Coronary artery (tissue), 2 donors: ENCODE measurements around the gene UGT1A10.

ENCODE experiments used
- DNase-seq: peaks from one replicate; pipeline ENCODE4 v3.0.0-alpha.2; 2017; ENCODE audit warnings: low spot score
- H3K27ac ChIP-seq, 2 donors: fragments of 200-600 bp; sonication (generic); one replicate each; pipeline ENCODE4 v1.5.1; 2016 to 2019
- H3K4me3 ChIP-seq: fragments of 200-600 bp; sonication (generic); 2 replicates; pipeline ENCODE4 v1.5.1; 2016; ENCODE audit warnings: mild to moderate bottlenecking, moderate library complexity
- TF ChIP-seq, protein P1 (sequence below): fragments of 200-600 bp; sonication (generic); IDR thresholded peaks from one replicate; pipeline ENCODE4 v1.5.1; 2019; ENCODE audit warnings: antibody characterized with exemption

UGT1A10 gene

DNA sequence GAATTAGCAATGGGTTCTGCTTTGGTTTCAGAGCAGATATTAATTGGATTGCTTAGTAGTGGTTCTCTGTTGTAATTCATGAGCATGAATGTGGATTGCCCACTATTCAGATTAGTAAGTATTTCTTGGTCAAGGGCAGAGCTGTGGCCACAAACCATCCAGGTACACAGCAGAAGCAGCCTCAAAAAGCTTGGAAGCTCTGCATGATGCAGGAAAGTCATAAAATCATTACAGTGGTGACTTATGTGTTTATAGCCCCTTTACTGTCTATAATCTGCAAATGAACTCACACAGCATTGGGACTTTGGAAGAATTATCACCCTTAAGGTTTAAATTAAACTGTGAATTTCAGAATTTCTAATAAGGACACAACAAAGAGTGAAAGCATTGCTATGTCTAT is 121.9 kb downstream of the UGT1A10 start:
- Histone ChIP-seq H3K4me3 (no peak overlapping the region), H3K27ac (no peak overlapping the region)
- TF ChIP-seq, protein P1, sequence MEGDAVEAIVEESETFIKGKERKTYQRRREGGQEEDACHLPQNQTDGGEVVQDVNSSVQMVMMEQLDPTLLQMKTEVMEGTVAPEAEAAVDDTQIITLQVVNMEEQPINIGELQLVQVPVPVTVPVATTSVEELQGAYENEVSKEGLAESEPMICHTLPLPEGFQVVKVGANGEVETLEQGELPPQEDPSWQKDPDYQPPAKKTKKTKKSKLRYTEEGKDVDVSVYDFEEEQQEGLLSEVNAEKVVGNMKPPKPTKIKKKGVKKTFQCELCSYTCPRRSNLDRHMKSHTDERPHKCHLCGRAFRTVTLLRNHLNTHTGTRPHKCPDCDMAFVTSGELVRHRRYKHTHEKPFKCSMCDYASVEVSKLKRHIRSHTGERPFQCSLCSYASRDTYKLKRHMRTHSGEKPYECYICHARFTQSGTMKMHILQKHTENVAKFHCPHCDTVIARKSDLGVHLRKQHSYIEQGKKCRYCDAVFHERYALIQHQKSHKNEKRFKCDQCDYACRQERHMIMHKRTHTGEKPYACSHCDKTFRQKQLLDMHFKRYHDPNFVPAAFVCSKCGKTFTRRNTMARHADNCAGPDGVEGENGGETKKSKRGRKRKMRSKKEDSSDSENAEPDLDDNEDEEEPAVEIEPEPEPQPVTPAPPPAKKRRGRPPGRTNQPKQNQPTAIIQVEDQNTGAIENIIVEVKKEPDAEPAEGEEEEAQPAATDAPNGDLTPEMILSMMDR: no peak
- DNase-seq: no peak

DNA sequence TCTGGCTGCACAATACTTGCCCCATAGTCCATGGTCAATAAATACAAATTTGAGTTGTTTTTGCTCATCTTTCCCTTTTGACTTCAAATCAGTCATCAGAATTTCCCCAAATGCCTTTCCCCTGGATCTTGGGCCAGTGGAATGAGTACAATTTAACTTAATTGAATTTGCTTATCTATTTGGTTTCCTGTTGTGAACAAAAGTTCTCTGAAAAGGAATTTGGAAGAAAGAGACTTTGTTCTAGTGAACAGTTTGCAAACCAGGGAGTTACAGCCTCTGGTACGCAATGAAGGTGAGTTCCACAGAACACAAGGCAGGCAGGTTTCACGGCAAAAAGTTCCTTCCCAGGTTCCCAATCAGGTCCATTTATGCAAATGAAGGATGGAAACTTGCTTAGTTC is 122.6 kb downstream of the UGT1A10 start:
- DNase-seq: no peak
- Histone ChIP-seq H3K4me3 (no peak overlapping the region), H3K27ac (no peak overlapping the region)
- TF ChIP-seq, protein P1: no peak

DNA sequence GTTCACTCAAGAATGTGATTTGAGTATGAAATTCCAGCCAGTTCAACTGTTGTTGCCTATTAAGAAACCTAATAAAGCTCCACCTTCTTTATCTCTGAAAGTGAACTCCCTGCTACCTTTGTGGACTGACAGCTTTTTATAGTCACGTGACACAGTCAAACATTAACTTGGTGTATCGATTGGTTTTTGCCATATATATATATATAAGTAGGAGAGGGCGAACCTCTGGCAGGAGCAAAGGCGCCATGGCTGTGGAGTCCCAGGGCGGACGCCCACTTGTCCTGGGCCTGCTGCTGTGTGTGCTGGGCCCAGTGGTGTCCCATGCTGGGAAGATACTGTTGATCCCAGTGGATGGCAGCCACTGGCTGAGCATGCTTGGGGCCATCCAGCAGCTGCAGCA is 123.8 kb downstream of the UGT1A10 start, which contains the start of gene UGT1A1:
Gene UGT1A1 (plus strand): TSS at position 228 of the 400 bp plus-strand sequence. CDS start 18 bp downstream, at position 246.
- TF ChIP-seq, protein P1: no peak
- H3K4me3 ChIP-seq: no peak within 1 kb of the TSS
- no peak within 1 kb of the TSS for H3K27ac ChIP-seq
- no peak for DNase-seq

DNA sequence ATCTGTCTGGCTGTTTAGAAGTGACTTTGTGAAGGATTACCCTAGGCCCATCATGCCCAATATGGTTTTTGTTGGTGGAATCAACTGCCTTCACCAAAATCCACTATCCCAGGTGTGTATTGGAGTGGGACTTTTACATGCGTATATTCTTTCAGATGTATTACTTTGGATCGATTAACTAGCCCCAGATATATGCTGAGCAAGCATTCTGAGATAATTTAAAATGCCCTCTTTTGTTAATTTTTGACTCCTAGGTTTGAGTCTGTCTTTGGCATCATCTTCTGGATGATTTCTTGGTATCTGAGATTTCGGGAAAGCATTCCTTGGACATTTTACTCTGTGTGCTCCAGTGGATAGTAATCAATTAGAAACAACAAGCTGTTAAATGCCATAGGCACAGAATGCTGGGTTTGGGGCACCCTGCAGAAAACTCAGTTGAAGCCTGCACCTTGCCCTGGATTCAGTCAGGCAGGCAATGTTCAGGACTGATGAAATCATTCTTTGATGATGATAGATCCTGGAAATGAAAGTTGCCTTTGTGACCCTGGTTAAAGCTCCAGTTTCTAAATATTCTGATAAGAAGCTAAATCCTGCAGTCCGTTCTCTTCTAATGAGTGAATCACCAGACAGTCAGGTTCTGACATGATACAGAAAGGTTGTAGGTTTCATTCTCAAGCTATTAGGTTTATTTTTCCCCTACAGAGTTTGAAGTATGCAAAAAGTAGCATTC is 125.0 kb downstream of the UGT1A10 start:
- no peak overlapping the region for H3K4me3 ChIP-seq
- TF ChIP-seq, protein P1: no peak
- no peak for DNase-seq

DNA sequence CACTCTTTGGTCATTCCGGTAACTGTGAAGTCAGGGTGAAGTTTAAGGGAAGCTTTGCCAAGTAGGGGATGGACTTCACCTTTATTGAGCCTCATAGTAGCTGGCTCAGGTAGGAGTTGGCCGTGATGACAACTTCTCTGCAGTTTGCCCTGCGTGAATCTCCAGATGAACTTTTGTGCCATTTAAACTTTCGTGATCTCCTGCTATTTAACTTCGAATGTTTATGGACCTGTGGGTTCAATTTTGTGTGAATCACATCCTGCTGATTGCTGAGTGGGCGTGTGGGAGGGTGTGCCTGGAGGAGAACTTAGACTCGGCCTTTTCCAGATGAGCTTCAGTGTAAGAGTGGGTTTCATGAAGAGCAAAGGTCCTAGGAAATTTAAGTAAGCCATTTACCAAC is 128.0 kb downstream of the UGT1A10 start:
- TF ChIP-seq, protein P1: no peak
- Histone ChIP-seq H3K4me3 (no peak overlapping the region), H3K27ac (no peak overlapping the region)
- no peak for DNase-seq

More for the DNA sequence above, 125.0 kb downstream of the UGT1A10 start:
- no peak overlapping the region for H3K27ac ChIP-seq

DNA sequence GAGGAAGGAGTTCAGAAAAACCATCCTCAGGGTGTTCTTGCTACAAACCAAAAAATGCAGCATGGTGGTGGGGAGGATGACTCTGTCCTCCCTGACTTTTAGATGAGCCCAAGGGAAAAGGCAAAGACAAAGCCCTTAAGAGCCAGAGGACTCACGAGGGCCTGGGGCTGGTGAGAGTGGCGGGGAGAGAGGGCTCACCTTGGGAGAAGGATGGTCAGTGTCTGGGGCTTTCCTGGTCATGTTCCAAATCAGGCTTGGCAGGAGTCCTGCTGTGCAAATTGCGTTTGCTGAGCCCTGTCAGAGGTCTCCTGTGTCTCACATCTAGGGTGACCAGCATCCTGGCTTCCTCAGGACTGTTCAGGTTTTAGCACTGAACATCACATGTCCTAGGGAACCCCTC is 128.5 kb downstream of the UGT1A10 start:
- Histone ChIP-seq H3K27ac (no peak overlapping the region), H3K4me3 (no peak overlapping the region)
- TF ChIP-seq, protein P1: no peak
- DNase-seq: no peak

DNA sequence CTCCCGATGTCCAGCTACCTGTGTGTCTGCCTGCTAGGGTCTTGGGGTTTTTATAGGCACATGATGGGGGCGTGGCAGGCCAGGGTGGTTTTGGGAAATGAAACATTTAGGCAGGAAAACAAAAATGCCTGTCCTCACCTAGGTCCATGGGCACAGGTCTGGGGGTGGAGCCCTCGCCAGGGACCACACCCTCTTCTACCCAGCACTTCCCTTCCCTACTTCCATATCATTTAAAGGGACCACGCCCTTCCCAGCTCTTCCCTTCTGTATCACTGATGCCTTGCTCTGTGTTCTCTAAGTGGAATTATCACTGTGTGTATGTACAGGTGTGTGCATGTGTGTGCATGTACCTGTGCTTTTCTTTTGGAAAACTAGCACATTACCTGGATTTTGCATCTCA is 130.2 kb downstream of the UGT1A10 start:
- Histone ChIP-seq H3K27ac (no peak overlapping the region), H3K4me3 (no peak overlapping the region)
- TF ChIP-seq, protein P1: no peak
- DNase-seq: no peak
